GM21381 (cell line): ENCODE measurements around the gene IL18R1.

ENCODE experiments used
- ATAC-seq: cut with Tn5 transposase; IDR thresholded peaks from one replicate; pipeline ENCODE4 v1.9.1; 2021; ENCODE audit warnings: mild to moderate bottlenecking, moderate library complexity; ENCODE audit not compliant: unreplicated experiment

IL18R1 gene

GRCh38 chr2:102344397-102344796 is 11.2 kb upstream of the IL18R1 start:
- ATAC-seq, result no peak

GRCh38 chr2:102345329-102345920 is 10.2 kb upstream of the IL18R1 start:
- ATAC-seq, result no peak

GRCh38 chr2:102346381-102347130 is 9.0 kb upstream of the IL18R1 start:
- ATAC-seq, result no peak

GRCh38 chr2:102350137-102350793 is 5.3 kb upstream of the IL18R1 start:
- ATAC-seq, result no peak

- peak; percentile 8 for ATAC-seq
Observed at GRCh38 chr2:102356381-102356712, 751 bp downstream of the IL18R1 start.

- ATAC-seq, result no peak
Observed at GRCh38 chr2:102356741-102357140, 1.1 kb downstream of the IL18R1 start.

- no peak for ATAC-seq
Observed at GRCh38 chr2:102357937-102358336, 2.3 kb downstream of the IL18R1 start.

- no peak for ATAC-seq
Observed at GRCh38 chr2:102358496-102358895, 2.9 kb downstream of the IL18R1 start.

GRCh38 chr2:102359527-102359926 is 3.9 kb downstream of the IL18R1 start:
- ATAC-seq, result no peak

GRCh38 chr2:102361632-102362241 is 6.1 kb downstream of the IL18R1 start:
- no peak for ATAC-seq

GRCh38 chr2:102365763-102366162 is 10.2 kb downstream of the IL18R1 start:
- no peak for ATAC-seq

- peak; percentile 64 for ATAC-seq
Observed at GRCh38 chr2:102366406-102367112, 11.0 kb downstream of the IL18R1 start.

- ATAC-seq, result peak; percentile 57
Observed at GRCh38 chr2:102367331-102367971, 11.9 kb downstream of the IL18R1 start.

GRCh38 chr2:102368461-102369109 is 13.0 kb downstream of the IL18R1 start:
- ATAC-seq, result no peak

GRCh38 chr2:102369866-102370265 is 14.3 kb downstream of the IL18R1 start:
- no peak for ATAC-seq

- ATAC-seq, result no peak
Observed at GRCh38 chr2:102376052-102376591, 20.5 kb downstream of the IL18R1 start.

- ATAC-seq, result no peak
Observed at GRCh38 chr2:102383722-102384121, 28.1 kb downstream of the IL18R1 start.

- ATAC-seq, result no peak
Observed at GRCh38 chr2:102385522-102385921, 29.9 kb downstream of the IL18R1 start.

- no peak for ATAC-seq
Observed at GRCh38 chr2:102386004-102386403, 30.4 kb downstream of the IL18R1 start.
